ENCODE data around the gene PRDX1.
"Not testable (repeated sequence)": the region's sequence is repeated elsewhere in the genome, so short reads cannot be mapped to it uniquely, and the experiment has no call there.

PRDX1 gene

GRCh38 chr1:45535988-45536766, 14.5 kb upstream of the PRDX1 start:
- DNase-seq, result no peak

GRCh38 chr1:45531873-45532272, 10.2 kb upstream of the PRDX1 start:
- no peak for DNase-seq

- DNase-seq, result no peak
These were observed 9.0 kb upstream of the PRDX1 start for GRCh38 chr1:45530632-45531135.

GRCh38 chr1:45526135-45526644, 4.5 kb upstream of the PRDX1 start:
- DNase-seq, result no peak

GRCh38 chr1:45523975-45524374, 2.3 kb upstream of the PRDX1 start:
- DNase-seq, result not testable (repeated sequence)

GRCh38 chr1:45523516-45523915, 1.8 kb upstream of the PRDX1 start:
- DNase-seq, result not testable (repeated sequence)

- no peak for DNase-seq
These were observed 830 bp upstream of the PRDX1 start for GRCh38 chr1:45522324-45523104.

GRCh38 chr1:45519774-45520173, 1.9 kb downstream of the PRDX1 start:
- DNase-seq, result not testable (repeated sequence)

- no peak for DNase-seq
These were observed 2.8 kb downstream of the PRDX1 start for GRCh38 chr1:45518910-45519309.

- not testable (repeated sequence) for DNase-seq
These were observed 3.3 kb downstream of the PRDX1 start for GRCh38 chr1:45518366-45518765.

GRCh38 chr1:45516465-45516864, 5.2 kb downstream of the PRDX1 start:
- DNase-seq, result no peak

- no peak for DNase-seq
These were observed 5.6 kb downstream of the PRDX1 start for GRCh38 chr1:45516036-45516435.

GRCh38 chr1:45513532-45514260, 8.0 kb downstream of the PRDX1 start:
- not testable (repeated sequence) for DNase-seq

- DNase-seq, result peak; percentile 48 to 60
These were observed 9.0 kb downstream of the PRDX1 start for GRCh38 chr1:45512641-45513054.

- no peak for DNase-seq
These were observed 10.6 kb downstream of the PRDX1 start for GRCh38 chr1:45510972-45511527.

GRCh38 chr1:45510036-45510971, 11.4 kb downstream of the PRDX1 start:
- DNase-seq, result no peak

- no peak for DNase-seq
These were observed 13.2 kb downstream of the PRDX1 start for GRCh38 chr1:45508295-45509151.

- DNase-seq, result no peak
These were observed 13.8 kb downstream of the PRDX1 start for GRCh38 chr1:45507893-45508292.

- no peak for DNase-seq
These were observed 14.5 kb downstream of the PRDX1 start for GRCh38 chr1:45507195-45507594.
